Naive B cell (primary cell): ENCODE results near the gene ZCCHC17. TPM values are rescaled to one million over a fixed set of nuclear protein-coding genes. Genes with fewer than 3 reads are reported as not detected.

Source experiments
- ATAC-seq, 2 donors: fragments of 150-1000 bp; cut with Tn5 transposase; 2 replicates each; pipeline ENCODE4 v1.10.0; 2021; ENCODE audit warnings: low read depth in 2 of 2, mild to moderate bottlenecking in 2 of 2, moderate library complexity in 2 of 2
- DNase-seq: peaks from one replicate; pipeline ENCODE4 v3.0.0; 2022
- H3K27ac Mint-ChIP-seq, 6 donors: one replicate each; pipeline ENCODE4 v1.8.0; 2020 to 2022; ENCODE audit warnings: mild to moderate bottlenecking in 6 of 6, mixed read lengths in 6 of 6, moderate library complexity in 5 of 6, inconsistent platforms in 2 of 6
- H3K27me3 Mint-ChIP-seq, 3 donors: one replicate each; pipeline ENCODE4 v1.8.0; 2021 to 2022; ENCODE audit warnings: mixed read lengths in 3 of 3, mild to moderate bottlenecking in 1 of 3
- H3K36me3 Mint-ChIP-seq, 2 donors: one replicate each; pipeline ENCODE4 v1.8.0; 2020 to 2022; ENCODE audit warnings: mixed read lengths in 2 of 2, inconsistent platforms in 1 of 2, mild to moderate bottlenecking in 1 of 2
- H3K4me1 Mint-ChIP-seq, 3 donors: one replicate each; pipeline ENCODE4 v1.8.0; 2020 to 2022; ENCODE audit warnings: mixed read lengths in 3 of 3, inconsistent platforms in 1 of 3, mild to moderate bottlenecking in 1 of 3, moderate library complexity in 1 of 3
- H3K4me3 Mint-ChIP-seq, 8 donors: one replicate each; pipeline ENCODE4 v1.8.0; 2020 to 2022; ENCODE audit warnings: mild to moderate bottlenecking in 8 of 8, mixed read lengths in 8 of 8, moderate library complexity in 8 of 8, inconsistent platforms in 2 of 8
- H3K9me3 Mint-ChIP-seq, 7 donors: one replicate each; pipeline ENCODE4 v1.8.0; 2020 to 2022; ENCODE audit warnings: mixed read lengths in 7 of 7, mild to moderate bottlenecking in 5 of 7, inconsistent platforms in 2 of 7, moderate library complexity in 1 of 7
- polyA plus RNA-seq, 6 donors: library from polyadenylated mRNA; unstranded; fragments of 300-500 nt; fragmentation: Illumina TruSeq; gene quantifications; one replicate each; pipeline ENCODE4 v1.2.3, GENCODE V29; 2021; ENCODE audit warnings: low read depth in 6 of 6

Gene ZCCHC17
- polyA plus RNA-seq, 6 donors from 2014 or later: 44.4 to 70.6 (median 50.6) TPM

- Mint-ChIP-seq H3K4me3 (no peak overlapping the region), H3K27me3 (no peaks in the 10 kb centered on the region), H3K36me3 (peaks cover 15 to 20% of the 10 kb centered on the region in 2 donors), H3K4me1 (peaks cover 0 to 2% (median 0%) of the 10 kb centered on the region in 3 donors), H3K27ac (no peak overlapping the region), H3K9me3 (no peaks in the 10 kb centered on the region)
- no peak for DNase-seq
- ATAC-seq: no peak
Measured at GRCh38 chr1:31364561-31365250, 67.9 kb downstream of the ZCCHC17 start.

- peaks cover 0 to 2% (median under 1%) of the 10 kb centered on the region in 3 donors for H3K4me1 Mint-ChIP-seq
- no peak overlapping the region for H3K27ac Mint-ChIP-seq
- ATAC-seq: no peak
- no peak for DNase-seq
- no peaks in the 10 kb centered on the region for H3K27me3 Mint-ChIP-seq
- no peak overlapping the region for H3K4me3 Mint-ChIP-seq
- peaks cover 15 to 16% of the 10 kb centered on the region in 2 donors for H3K36me3 Mint-ChIP-seq
- H3K9me3 Mint-ChIP-seq: no peaks in the 10 kb centered on the region
Measured at GRCh38 chr1:31366796-31367195, 70.0 kb downstream of the ZCCHC17 start.

GRCh38 chr1:31368611-31369107, 71.8 kb downstream of the ZCCHC17 start:
- peaks cover 0 to 8% (median 0%) of the 10 kb centered on the region in 3 donors for H3K27me3 Mint-ChIP-seq
- peaks cover 14 to 16% of the 10 kb centered on the region in 2 donors for H3K36me3 Mint-ChIP-seq
- H3K4me3 Mint-ChIP-seq: peak overlapping the region in 1 of 8 donors; percentile 6
- ATAC-seq: no peak
- H3K4me1 Mint-ChIP-seq: peaks cover 9 to 19% (median 16%) of the 10 kb centered on the region in 3 donors
- H3K27ac Mint-ChIP-seq: peak overlapping the region in 2 of 6 donors; percentile 9 to 10
- DNase-seq: no peak
- H3K9me3 Mint-ChIP-seq: no peaks in the 10 kb centered on the region

- ATAC-seq: no peak
- H3K4me3 Mint-ChIP-seq: peak overlapping the region in 1 of 8 donors; percentile 29
- no peak for DNase-seq
- H3K36me3 Mint-ChIP-seq: peaks cover 7 to 8% of the 10 kb centered on the region in 2 donors
- H3K27ac Mint-ChIP-seq: no peak overlapping the region
- peaks cover 0 to 8% (median 0%) of the 10 kb centered on the region in 3 donors for H3K27me3 Mint-ChIP-seq
- H3K4me1 Mint-ChIP-seq: peaks cover 13 to 23% (median 19%) of the 10 kb centered on the region in 3 donors
- no peaks in the 10 kb centered on the region for H3K9me3 Mint-ChIP-seq
Measured at GRCh38 chr1:31370021-31370420, 73.2 kb downstream of the ZCCHC17 start.

- Mint-ChIP-seq H3K4me3 (no peak overlapping the region), H3K36me3 (peaks cover 4 to 5% of the 10 kb centered on the region in 2 donors), H3K9me3 (no peaks in the 10 kb centered on the region)
Measured at GRCh38 chr1:31370565-31370964, 73.7 kb downstream of the ZCCHC17 start.

GRCh38 chr1:31371121-31371959, 74.5 kb downstream of the ZCCHC17 start:
- Mint-ChIP-seq H3K9me3 (no peaks in the 10 kb centered on the region), H3K4me1 (peaks cover 13 to 23% (median 19%) of the 10 kb centered on the region in 3 donors), H3K27me3 (peaks cover 0 to 10% (median 0%) of the 10 kb centered on the region in 3 donors), H3K36me3 (no peaks in the 10 kb centered on the region), H3K4me3 (peak overlapping the region in 2 of 8 donors; percentile 38 to 55), H3K27ac (no peak overlapping the region)
- DNase-seq (no peak), ATAC-seq (no peak)

More at GRCh38 chr1:31370565-31370964, 73.7 kb downstream of the ZCCHC17 start:
- Mint-ChIP-seq H3K4me1 (peaks cover 13 to 23% (median 19%) of the 10 kb centered on the region in 3 donors), H3K27ac (no peak overlapping the region), H3K27me3 (peaks cover 0 to 8% (median 0%) of the 10 kb centered on the region in 3 donors)
- no peak for ATAC-seq
- no peak for DNase-seq

- Mint-ChIP-seq H3K4me3 (peak overlapping the region in 3 of 8 donors; percentile 44 to 91 (median 90)), H3K27ac (peak overlapping the region in 1 of 6 donors; percentile 4), H3K4me1 (peaks cover 13 to 23% (median 19%) of the 10 kb centered on the region in 3 donors), H3K27me3 (peaks cover 0 to 15% (median 0%) of the 10 kb centered on the region in 3 donors), H3K9me3 (no peaks in the 10 kb centered on the region), H3K36me3 (no peaks in the 10 kb centered on the region)
- no peak for ATAC-seq
- no peak for DNase-seq
Measured at GRCh38 chr1:31372051-31372450, 75.2 kb downstream of the ZCCHC17 start.

GRCh38 chr1:31372751-31373055, 75.9 kb downstream of the ZCCHC17 start:
- Mint-ChIP-seq H3K9me3 (no peaks in the 10 kb centered on the region), H3K36me3 (no peaks in the 10 kb centered on the region), H3K4me3 (peak overlapping the region in 5 of 8 donors; percentile 86 to 97 (median 90)), H3K27ac (no peak overlapping the region), H3K27me3 (peaks cover 0 to 15% (median 0%) of the 10 kb centered on the region in 3 donors), H3K4me1 (peaks cover 13 to 23% (median 19%) of the 10 kb centered on the region in 3 donors)
- no peak for ATAC-seq
- no peak for DNase-seq

- H3K27ac Mint-ChIP-seq: peak within 1 kb of the TSS in 4 of 6 donors; percentile 22 to 86 (median 72)
- H3K27me3 Mint-ChIP-seq: peaks cover 0 to 15% (median 0%) of the 10 kb centered on the region in 3 donors
- no peaks in the 10 kb centered on the region for H3K9me3 Mint-ChIP-seq
- DNase-seq: no peak
- H3K4me1 Mint-ChIP-seq: peaks cover 13 to 23% (median 19%) of the 10 kb centered on the region in 3 donors
- ATAC-seq: peak; percentile 64 to 73
- H3K36me3 Mint-ChIP-seq: no peaks in the 10 kb centered on the region
- peak within 1 kb of the TSS; percentile 59 to 97 (median 88) for H3K4me3 Mint-ChIP-seq
Measured at GRCh38 chr1:31373056-31373896, 76.4 kb downstream of the ZCCHC17 start, which contains the start of gene FABP3. TSS of gene FABP3 (minus strand) at chr1:31373076. CDS start at chr1:31373014, 62 bp downstream.

GRCh38 chr1:31373897-31374486, 77.2 kb downstream of the ZCCHC17 start:
- H3K27me3 Mint-ChIP-seq: peaks cover 0 to 15% (median 5%) of the 10 kb centered on the region in 3 donors
- ATAC-seq (no peak), DNase-seq (no peak)
- peaks cover 13 to 23% (median 19%) of the 10 kb centered on the region in 3 donors for H3K4me1 Mint-ChIP-seq
- peak overlapping the region in 3 of 6 donors; percentile 30 to 79 (median 65) for H3K27ac Mint-ChIP-seq
- peak overlapping the region; percentile 59 to 97 (median 88) for H3K4me3 Mint-ChIP-seq
- no peaks in the 10 kb centered on the region for H3K9me3 Mint-ChIP-seq
- H3K36me3 Mint-ChIP-seq: no peaks in the 10 kb centered on the region

- DNase-seq (no peak), ATAC-seq (no peak)
- Mint-ChIP-seq H3K27ac (no peak overlapping the region), H3K4me3 (peak overlapping the region in 4 of 8 donors; percentile 2 to 87 (median 20)), H3K27me3 (peaks cover 0 to 15% (median 12%) of the 10 kb centered on the region in 3 donors), H3K36me3 (no peaks in the 10 kb centered on the region), H3K4me1 (peaks cover 13 to 23% (median 19%) of the 10 kb centered on the region in 3 donors), H3K9me3 (no peaks in the 10 kb centered on the region)
Measured at GRCh38 chr1:31374511-31375196, 77.8 kb downstream of the ZCCHC17 start.
